CD4-positive, alpha-beta T cell treated with Interferon gamma for 1 hour (primary cell): ENCODE measurements around the gene NACC1.

Experiments used
- DNase-seq: peaks from one replicate; pipeline ENCODE4 v3.0.0-alpha.2; 2020

Gene NACC1

DNA sequence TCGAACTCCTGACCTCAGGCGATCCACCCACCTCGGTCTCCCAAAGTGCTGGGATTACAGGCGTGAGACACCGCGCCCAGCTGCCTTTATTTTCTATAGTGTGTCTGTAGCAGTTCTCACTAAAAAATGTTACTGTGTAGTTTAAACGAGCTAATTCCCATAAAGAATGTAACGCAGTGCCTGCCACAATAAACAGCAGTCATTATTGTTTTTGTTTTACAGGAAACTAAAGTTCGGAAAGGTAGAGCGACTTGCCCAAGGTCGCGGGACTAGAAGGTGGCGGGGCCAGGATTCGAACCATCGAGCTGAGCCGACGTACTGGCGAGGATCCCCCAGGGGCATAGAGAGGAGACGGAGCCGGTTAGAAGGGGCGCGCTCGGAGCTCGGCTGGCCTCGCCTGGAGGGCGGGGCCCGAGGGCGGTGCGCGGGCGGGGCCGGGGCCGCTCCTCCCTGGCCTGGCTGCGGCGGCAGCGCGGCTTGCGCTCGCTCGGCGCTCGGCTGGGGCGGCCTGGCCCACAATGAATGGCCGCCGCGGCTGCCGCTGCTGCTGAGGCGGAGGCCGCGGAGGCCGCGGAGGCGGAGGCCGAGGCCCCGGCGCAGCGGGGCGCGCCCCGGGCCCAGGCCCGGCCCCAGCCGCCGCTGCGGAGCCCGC is at the start of gene NACC1:
Gene NACC1, plus strand, starts transcription at position 493 of the 652 bp plus-strand sequence. CDS start 16,944 bp downstream, outside the sequence.
- peak; percentile 91 for DNase-seq

DNA sequence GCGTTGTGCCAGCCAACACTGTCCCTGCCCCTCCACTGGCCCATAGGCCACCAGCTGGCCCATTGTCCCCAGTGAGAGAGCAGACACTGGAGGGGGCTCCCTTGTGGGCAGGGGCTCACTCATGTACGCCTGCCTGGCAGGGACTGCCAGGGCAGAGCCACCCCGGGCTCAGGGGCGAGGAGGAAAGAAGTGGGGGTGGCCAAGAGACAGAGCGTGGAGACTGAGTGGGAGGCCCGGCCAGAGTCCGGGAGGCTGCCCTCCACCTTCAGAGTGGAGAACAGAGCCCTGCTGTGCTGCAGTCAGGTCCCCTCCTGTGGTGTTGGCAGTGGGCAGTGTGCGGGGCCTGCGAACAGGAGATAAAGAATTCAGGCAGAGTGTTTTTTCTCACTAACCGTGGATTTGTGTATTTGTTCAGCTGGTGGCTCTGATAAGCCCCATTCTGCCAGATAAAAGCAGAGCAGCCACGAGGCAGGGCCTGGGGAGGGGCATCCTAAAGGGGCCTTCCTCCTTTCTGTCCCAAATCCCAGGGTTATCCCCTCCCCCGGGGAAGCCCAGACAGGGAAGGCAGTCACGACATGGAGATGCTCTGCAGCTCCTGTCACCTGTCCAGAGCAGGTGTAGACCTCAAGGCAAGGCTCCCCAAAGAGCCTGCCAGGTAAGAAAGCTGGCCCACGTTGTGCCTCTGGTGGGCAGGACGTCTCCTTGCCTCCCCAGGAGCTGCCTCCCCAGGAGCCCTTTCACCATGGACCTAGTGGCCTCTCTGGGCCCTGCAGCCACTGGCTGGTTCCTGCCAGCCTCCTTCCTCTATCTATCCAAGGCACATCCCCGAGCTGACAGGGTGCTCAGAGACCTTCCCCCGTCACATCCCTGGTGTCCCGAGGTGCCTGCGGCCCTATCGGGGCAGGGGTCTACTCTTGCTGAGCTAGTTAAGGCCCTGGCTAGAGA is 48.4 kb upstream of the NACC1 start:
- DNase-seq: no peak

GRCh38 chr19:13070425-13071140 is 47.5 kb upstream of the NACC1 start:
- no peak for DNase-seq

DNA sequence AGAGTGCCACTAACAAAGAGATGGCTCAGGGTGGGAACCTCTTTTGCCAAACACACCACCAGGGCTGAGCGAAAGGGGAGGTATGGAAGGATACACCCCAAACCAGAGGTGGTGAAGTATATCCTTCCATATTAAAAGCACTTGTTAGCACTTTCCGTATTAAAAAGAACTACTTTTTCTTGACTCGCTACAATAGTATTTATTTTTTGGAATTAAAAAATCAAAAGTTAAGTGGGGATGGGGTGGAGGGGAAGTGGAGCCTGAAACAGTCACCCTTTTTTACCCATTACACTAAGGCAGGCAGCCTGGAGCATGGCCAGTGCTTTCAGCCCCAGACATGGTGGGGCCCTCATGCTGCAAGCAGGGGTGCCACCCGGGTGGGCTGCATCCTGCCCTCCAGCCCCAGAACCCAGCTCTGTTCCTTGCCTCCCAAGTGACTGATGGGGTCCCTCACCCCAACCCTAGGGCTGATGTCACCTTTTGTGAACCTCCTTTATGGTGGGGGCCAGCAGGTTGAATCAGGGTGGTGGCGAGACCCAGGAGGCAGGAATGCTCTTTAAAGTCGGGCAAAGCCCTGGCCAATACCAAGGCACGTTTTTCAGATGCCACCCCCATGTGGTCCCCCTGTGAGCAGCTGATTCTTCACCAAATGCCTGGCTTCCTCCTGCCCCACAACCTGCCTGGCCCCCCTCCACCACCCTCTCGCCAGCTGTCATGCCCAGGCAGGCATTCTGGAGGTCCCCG is 46.4 kb upstream of the NACC1 start:
- no peak for DNase-seq

GRCh38 chr19:13072188-13072908 is 45.7 kb upstream of the NACC1 start:
- DNase-seq: no peak

DNA sequence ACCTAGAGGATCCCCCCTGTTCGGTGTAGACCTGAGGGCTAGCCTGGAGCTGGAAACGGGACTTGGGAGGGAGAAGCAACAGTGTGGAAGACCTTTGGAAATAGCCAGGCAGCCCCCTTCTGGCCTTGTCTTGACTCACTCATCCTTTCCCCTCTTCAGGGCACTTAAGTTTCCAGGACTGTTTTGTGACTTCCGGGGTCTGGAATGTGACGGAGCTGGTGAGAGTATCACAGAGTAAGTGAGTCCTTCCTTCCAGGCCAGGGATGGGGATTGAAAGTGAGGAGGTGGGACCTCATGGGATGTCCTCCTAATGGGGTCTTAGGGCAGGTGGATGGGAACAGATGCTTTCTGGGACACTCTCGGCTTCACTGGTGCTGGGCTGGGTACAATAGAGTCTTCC is 44.8 kb upstream of the NACC1 start:
- DNase-seq: no peak

GRCh38 chr19:13074378-13074777 is 43.7 kb upstream of the NACC1 start:
- no peak for DNase-seq

GRCh38 chr19:13076320-13076719 is 41.7 kb upstream of the NACC1 start:
- no peak for DNase-seq

DNA sequence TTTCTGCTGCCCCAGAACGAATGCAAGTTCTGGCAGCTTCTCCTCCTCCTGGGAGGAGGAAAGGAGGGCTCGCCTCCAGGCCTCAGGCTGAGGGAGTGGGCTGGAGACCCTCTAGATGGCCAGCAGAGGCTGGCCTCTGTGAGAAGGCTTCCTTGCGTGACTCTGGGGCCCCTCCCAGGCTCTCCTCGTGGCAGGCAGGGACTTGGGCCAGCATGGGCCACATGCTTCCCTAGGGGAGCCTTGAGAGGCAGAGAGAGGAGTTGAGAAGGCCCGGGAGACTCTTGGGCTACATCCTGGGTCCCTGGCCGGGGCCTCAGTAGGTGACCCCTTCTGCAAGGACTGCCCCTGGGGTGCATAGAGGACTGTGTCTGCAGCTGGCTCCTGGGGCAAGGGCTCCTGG is 41.3 kb upstream of the NACC1 start:
- no peak for DNase-seq

- no peak for DNase-seq
Measured at GRCh38 chr19:13077240-13077639, 40.8 kb upstream of the NACC1 start.

DNA sequence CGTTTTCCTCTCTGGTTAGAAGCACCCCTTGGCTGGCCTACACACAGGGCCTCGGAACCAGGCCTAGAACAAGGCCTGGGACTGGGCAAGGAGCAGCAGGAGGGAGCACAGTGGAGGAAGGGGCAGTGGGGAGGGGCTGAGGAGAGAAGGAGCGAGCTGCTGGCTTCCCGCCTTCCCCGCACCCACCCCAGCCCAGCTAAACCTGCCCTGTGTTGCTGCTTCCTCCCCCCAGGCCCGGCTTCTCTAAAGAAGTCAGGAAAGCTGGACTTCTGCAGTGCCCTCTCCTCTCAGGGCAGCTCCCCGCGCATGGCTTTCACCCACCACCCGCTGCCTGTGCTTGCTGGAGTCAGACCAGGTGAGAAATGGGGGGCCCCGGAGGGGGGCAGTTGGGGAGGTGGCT is 39.7 kb upstream of the NACC1 start:
- DNase-seq: no peak

DNA sequence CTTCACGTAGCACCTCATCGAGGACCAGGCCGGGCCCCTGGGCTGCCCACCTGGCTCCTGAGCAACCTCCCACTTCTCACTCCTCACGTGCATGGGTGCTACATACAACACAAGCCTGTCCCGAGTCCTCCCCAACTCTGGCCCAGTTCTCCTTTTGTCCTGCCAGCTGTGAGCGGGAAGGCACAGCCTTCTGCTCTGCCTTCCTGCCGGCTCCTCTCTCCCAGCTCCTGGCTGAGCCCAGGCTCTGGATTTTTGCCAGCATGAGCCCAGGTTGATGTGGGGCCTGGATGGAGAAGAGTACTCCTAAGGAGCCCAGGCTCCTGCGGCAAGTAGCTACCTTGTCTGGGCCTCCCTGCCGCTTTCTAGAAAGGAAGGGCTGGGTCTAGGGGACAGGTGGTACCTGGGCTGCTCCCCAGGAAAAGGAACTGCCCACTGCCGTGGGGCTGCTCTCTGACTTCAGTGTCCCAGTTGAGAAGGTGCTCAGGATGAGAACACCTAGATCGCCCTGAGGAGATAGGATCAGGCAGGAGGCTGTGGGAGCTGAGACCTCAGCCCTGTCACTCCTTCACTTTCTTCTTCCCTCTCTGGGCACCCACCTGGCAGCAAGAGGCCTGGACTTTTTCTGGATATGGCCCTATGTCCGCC is 39.0 kb upstream of the NACC1 start:
- DNase-seq: no peak

DNA sequence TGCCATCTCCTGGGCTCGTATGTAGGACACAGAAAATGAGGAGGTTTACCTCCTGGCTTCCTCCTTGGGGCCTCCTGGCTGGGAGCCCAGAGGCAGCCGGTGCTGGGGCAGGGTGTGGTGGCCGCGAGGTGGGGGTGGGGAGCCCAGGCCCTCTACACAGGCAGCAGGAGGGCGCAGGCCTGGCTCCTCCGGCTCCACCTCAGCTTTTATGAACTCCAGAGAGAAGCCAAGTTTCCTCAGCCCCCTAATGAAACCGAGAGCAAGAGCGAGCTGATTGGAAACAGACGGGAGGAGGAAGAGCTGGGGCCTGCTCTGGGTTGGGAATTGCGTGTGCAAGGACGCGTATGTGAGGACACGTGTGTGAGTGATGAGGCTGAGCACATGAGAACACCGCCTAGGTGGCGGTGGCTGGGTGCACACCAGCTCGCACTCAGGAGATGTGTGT is 38.5 kb upstream of the NACC1 start:
- no peak for DNase-seq

GRCh38 chr19:13082192-13083007 is 35.7 kb upstream of the NACC1 start:
- no peak for DNase-seq

- no peak for DNase-seq
Measured at GRCh38 chr19:13083008-13083404, 35.1 kb upstream of the NACC1 start.

DNA sequence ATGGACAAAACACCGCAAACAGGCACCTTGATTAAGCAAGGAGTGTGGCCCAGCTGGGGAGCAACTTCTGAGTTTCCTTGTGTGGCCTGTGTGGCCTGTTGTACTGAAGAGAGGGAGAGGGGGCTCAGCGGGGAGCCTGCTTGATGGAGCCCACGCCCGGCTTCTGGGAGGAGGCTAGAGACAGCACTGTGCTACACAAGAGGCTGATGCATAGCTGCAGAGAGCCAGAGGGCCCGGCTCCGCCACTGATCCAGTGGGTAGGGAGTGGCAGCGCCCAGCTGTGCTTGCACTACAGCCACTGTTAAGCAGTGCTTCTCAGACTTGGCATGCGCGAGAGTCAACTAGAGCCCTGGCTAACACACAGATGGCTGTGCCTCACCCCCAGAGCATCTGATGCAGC is 34.4 kb upstream of the NACC1 start:
- DNase-seq: no peak

DNA sequence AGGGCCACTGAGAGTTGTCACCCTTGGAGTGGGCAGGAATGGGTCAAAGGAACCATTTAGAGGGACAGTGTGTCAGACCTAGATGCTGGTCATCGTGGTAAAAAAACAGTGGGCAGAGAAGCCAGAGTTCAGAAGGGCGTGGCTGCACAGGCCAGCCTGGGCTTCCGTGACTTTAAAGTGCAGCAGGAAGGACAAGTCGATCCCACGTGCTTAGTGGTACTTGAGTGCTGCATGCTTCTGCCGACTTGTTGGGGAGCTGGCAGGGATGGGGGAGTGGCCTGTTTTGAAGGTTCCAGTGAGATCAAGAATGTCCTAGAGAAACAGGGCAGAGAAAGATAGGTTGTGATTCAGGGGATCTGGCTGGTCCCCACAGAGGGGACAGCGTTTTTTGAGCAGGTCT is 32.4 kb upstream of the NACC1 start:
- no peak for DNase-seq

DNA sequence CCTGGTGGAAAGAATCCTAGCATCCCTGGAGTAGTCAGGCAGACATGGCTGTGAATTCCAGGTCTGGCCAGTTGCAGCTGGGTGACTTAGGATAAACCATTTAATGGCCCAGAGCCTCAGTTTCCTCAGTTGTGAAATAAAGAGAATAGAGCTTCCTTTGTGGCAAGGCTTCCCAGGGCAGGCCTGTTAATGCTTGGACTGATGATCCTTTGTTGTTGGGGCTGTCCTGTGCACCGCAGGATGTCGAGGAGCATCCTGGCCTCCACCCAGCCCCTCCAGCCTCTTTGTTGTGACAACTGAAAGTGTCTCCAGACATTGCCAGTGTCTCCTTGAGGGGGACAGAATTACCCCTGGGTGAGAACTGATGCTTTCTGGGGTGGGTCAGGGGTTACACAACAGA is 31.7 kb upstream of the NACC1 start:
- no peak for DNase-seq

- no peak for DNase-seq
Measured at GRCh38 chr19:13087295-13087694, 30.8 kb upstream of the NACC1 start.

GRCh38 chr19:13087795-13088537 is 30.1 kb upstream of the NACC1 start:
- no peak for DNase-seq
